Measurements from ENCODE around the gene VRK3.
A peak's percentile ranks its signal among the peaks of the same experiment; 100 is the strongest.

VRK3 gene

GRCh38 chr19:49930483-49931011 is 94.6 kb downstream of the VRK3 start:
- Histone ChIP-seq H3K4me3 (ENCODE audit: low read depth, low read length) (peak overlapping the region; percentile 63), H3K9me3 (ENCODE audit: control insufficient read depth, insufficient read depth, low read depth, low read length) (no peaks in the 10 kb centered on the region), H3K4me1 (ENCODE audit: control insufficient read depth, insufficient read depth, low read length) (peaks cover 12% of the 10 kb centered on the region), H3K9ac (ENCODE audit: low read length) (peak overlapping the region; percentile 9), H3K36me3 (ENCODE audit: control insufficient read depth, insufficient read depth, low read length) (peaks cover 21% of the 10 kb centered on the region), H3K27ac (ENCODE audit: low read depth, low read length) (no peak overlapping the region), H3K27me3 (ENCODE audit: control insufficient read depth, insufficient read depth, low read length) (no peaks in the 10 kb centered on the region)

DNA sequence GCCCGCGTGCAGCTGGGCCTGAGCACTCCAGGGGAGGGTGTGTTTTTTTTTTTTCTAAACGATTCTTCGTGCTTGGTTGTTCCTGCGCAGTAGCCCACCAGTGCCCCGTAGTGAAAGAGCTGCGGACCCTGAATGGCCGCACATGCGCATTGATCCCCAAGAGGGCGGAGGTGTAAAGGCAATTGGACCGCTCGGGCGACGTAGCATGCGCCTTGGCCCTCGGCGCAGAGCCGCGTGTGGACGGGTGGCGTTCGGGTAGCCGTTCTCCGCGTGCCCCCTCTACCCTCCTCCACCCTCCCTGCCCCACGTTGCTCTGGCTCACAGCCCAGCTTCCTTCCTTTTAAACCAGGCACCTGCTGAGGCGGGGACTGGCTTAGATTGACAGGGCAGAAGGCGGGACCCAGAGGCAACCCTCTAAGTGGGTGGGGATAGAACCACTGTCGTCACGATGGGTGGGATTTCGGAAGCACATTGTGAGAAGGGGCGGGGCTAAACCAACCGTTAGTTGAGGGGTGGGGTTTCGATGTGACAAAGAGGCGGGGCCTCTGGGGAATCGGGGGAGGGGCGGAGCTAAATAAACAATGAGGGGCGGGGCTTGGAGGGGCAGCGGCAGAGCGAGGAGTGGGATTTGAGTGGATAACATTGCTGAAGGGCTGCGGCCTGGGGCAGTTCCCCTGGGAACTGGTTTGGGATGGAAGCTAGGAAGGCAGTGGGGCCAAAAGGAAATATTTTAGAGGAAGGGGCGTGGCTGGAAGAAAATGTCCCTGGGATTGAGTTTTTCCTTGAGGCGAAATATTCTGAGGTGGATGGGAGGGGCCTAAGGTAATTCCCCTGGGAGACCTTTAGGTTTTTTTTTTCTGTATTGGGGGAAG is 95.3 kb downstream of the VRK3 start:
- Histone ChIP-seq H3K9me3 (ENCODE audit: control insufficient read depth, insufficient read depth, low read depth, low read length) (no peaks in the 10 kb centered on the region), H3K4me1 (ENCODE audit: control insufficient read depth, insufficient read depth, low read length) (peaks cover 12% of the 10 kb centered on the region), H3K27ac (ENCODE audit: low read depth, low read length) (peak overlapping the region; percentile 88), H3K9ac (ENCODE audit: low read length) (peak overlapping the region; percentile 99), H3K36me3 (ENCODE audit: control insufficient read depth, insufficient read depth, low read length) (peaks cover 25% of the 10 kb centered on the region), H3K4me3 (ENCODE audit: low read depth, low read length) (peak overlapping the region; percentile 94), H3K27me3 (ENCODE audit: control insufficient read depth, insufficient read depth, low read length) (no peaks in the 10 kb centered on the region)

- Histone ChIP-seq H3K4me3 (ENCODE audit: low read depth, low read length) (peak within 1 kb of the TSS; percentile 94), H3K36me3 (ENCODE audit: control insufficient read depth, insufficient read depth, low read length) (peaks cover 32% of the 10 kb centered on the region), H3K27ac (ENCODE audit: low read depth, low read length) (peak within 1 kb of the TSS; percentile 88), H3K4me1 (ENCODE audit: control insufficient read depth, insufficient read depth, low read length) (peaks cover 12% of the 10 kb centered on the region), H3K9ac (ENCODE audit: low read length) (peak within 1 kb of the TSS; percentile 99), H3K27me3 (ENCODE audit: control insufficient read depth, insufficient read depth, low read length) (no peaks in the 10 kb centered on the region), H3K9me3 (ENCODE audit: control insufficient read depth, insufficient read depth, low read depth, low read length) (no peaks in the 10 kb centered on the region)
Observed at GRCh38 chr19:49929121-49929610, 96.0 kb downstream of the VRK3 start, which contains the start of the genes ATF5 and NUP62. TSS of gene ATF5 (plus strand) at chr19:49929205. CDS start at chr19:49930851, 1,646 bp downstream. TSS of gene NUP62 (minus strand) at chr19:49929504. CDS start at chr19:49909807, 19,697 bp downstream.

DNA sequence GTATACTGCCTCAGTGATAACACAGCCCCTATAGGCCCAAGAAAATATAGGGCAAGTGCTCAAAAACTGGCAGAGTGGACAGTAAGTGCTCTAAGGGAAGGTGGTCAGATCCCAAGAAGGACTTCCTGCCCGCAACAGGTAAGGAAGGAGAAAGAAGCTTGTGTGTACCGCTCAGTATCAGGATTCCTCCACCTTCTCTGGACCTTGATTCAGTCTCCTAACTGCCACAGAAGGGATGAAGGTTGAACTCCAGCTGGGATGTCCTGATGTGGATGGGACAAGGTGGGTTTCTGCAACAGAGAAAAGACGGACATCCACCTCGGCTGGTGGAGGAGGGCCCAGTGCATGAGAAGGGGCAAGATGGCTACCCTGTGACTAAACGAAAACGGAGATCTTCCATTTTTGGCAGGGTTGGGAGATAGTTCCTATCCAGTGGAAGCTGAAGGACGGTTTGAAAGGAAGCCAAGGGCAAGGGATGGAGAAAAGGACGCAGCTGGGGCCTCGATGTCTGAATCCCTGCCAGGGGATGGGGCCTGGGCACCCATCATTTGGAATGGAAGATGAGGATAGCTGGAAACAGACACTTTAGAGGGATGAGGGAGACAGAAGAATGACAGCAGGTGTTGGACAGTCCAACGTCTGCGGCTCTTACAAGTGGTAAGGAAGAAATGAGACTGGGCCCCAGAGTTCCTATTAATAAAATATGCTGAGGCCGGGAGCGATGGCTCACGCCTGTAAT is 97.5 kb downstream of the VRK3 start:
- Histone ChIP-seq H3K27ac (ENCODE audit: low read depth, low read length) (0 out of 2 replicates have a peak overlapping the region, but pooled peaks have one; percentile 36), H3K27me3 (ENCODE audit: control insufficient read depth, insufficient read depth, low read length) (no peaks in the 10 kb centered on the region), H3K36me3 (ENCODE audit: control insufficient read depth, insufficient read depth, low read length) (peaks cover 47% of the 10 kb centered on the region), H3K9ac (ENCODE audit: low read length) (peak overlapping the region; percentile 13), H3K4me1 (ENCODE audit: control insufficient read depth, insufficient read depth, low read length) (peaks cover 12% of the 10 kb centered on the region), H3K9me3 (ENCODE audit: control insufficient read depth, insufficient read depth, low read depth, low read length) (no peaks in the 10 kb centered on the region), H3K4me3 (ENCODE audit: low read depth, low read length) (peak overlapping the region; percentile 17)

GRCh38 chr19:49926515-49926914 is 98.7 kb downstream of the VRK3 start:
- Histone ChIP-seq H3K4me3 (ENCODE audit: low read depth, low read length) (no peak overlapping the region), H3K9me3 (ENCODE audit: control insufficient read depth, insufficient read depth, low read depth, low read length) (no peaks in the 10 kb centered on the region), H3K9ac (ENCODE audit: low read length) (no peak overlapping the region), H3K27ac (ENCODE audit: low read depth, low read length) (no peak overlapping the region), H3K27me3 (ENCODE audit: control insufficient read depth, insufficient read depth, low read length) (no peaks in the 10 kb centered on the region), H3K4me1 (ENCODE audit: control insufficient read depth, insufficient read depth, low read length) (peaks cover 12% of the 10 kb centered on the region), H3K36me3 (ENCODE audit: control insufficient read depth, insufficient read depth, low read length) (peaks cover 57% of the 10 kb centered on the region)
